Measurements from ENCODE around the gene LARP6.
"Not testable (repeated sequence)": the region's sequence is repeated elsewhere in the genome, so short reads cannot be mapped to it uniquely, and the experiment has no call there.

LARP6 gene

DNA sequence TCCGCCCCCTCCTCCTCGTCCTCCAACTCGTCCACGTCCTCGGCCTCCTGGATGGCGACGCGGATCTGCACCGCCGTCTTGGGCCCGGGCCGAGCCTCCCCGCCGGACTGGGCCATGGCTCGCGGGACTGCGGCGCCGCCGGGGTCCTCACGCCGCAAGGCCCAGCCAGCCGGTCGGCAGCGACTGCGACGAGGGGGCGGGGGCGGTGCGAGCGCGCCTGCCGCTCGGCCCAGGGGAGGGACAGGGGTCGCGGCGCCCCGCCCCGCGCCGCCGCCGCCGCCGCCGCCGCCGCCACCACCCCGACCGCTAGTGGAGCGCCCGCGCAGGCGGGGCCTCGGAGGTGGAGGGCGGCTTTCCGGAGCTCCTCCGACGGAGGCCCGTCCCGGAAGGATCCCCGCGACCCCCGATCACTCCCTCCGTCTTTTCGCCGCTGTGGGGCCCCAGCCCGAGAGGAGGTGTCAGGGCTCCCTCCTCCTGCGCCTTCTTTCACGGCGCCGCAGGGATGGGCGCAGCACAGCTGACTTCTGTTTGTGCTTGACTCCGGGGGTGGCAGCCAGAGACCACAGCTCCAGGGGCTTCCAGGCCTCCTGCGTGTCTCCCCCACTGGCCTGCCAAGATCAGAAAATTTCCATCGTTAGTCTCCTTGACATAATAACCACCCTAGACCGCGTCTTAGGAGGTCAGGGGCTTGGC is at the start of gene LARP6:
TSS of gene LARP6 (minus strand) at position 185 of the 693 bp plus-strand sequence. CDS start at position 116, 69 bp downstream.
- DNase-seq (ENCODE audit: low read depth in 2 of 2) = peak in 1 of 2 experiments; percentile 10

DNA sequence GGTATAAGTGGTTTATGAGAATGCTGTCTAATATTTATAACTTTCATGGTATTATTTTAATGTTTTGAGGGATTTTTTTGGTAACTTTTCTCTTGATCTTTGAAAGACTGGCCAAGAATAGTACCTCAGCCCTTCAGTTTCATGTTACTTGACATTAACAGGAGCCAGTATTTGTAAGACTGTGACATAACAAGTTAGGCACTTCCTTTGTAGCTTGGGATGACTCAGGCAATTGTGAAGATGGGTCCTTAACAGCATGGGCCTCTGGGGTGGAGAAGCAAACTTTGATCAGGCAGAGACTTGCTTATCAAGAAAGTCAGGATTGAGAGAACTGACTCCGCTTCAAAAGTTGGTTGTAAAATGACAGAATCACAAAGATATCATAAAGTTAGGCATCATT is 48.1 kb upstream of the LARP6 start:
- DNase-seq (ENCODE audit: low read depth in 2 of 2) = no peak

DNA sequence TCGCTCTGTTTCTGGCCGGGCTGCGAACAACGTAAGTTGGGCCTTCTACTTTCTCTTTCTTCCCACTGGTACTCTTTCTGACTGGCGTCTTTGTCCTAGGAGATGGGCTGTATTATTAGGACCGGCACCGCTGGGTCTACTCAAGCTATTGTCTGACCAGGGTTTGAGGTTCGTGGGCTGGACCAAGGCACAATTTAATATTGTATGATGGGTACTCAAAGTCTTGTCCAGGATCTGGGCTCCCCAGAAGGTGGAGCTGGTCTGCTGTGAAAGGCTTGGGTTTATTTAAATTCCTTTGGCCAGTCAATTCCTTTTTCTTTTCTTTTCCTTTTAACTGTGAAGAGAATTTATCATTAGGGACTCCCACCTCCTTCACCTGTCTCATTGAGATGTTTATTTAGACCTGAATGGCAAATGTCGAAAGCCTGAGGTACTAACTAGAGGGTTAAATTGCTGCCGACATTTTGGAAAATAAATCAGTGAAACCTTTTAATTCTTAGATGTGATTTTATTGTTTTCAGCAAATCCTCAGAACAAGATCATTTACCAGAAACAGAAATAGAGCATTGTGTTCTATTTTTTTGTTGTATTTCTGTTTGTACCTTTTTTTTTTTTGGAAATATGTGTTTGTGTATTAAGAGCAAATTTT is 39.1 kb upstream of the LARP6 start:
- DNase-seq (ENCODE audit: low read depth in 2 of 2) = no peak

DNA sequence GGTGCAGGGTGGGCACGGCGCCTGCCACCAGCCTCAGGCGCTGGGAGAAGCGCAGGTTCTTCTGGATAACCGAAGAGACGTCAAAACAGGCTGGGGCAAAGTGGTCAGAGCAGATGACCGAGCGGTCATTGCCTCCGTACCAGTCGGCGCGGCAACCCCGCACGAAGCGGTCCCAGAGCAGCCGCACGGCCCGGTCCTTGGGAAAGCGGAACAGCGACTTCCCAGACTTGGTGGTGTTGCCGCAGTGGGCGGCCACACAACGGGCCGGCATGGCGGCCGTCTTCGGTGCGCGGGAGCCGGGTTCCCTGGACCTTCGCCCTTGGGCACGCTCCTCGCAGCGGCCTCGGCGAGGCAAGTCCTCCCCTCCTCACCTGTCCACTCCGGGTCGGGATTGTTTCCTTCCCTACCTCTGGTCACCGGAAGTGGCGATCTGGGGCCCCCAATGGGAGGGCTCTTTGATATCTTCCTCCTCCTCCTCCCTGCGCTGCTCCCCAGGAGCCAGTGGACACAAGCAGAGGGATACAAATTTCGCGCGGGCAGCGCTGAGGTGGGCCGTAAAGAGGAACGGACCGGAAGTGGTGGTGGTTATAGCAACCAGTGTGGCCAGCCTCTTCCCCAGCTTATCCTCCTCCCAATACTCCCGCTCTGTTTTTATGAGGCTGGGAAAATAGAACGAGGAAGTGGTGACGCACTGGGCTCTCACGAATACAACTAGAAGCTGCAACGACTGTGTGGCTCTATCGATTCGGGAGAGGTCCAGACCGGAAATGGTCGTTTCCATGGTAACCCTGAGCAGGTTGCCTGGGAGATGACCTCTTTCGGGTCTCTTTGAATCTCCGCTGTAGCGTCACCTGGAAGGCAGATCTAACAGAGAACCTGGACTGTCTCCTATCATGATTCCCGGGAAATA is 38.3 kb upstream of the LARP6 start, which contains the start of the genes LRRC49 and THAP10:
TSS of gene LRRC49 (plus strand) at position 825 of the 910 bp plus-strand sequence. CDS start at position 894, 69 bp downstream.
TSS of gene THAP10 (minus strand) at position 432 of the 910 bp plus-strand sequence. CDS start at position 271, 161 bp downstream.
- DNase-seq (ENCODE audit: low read depth in 2 of 2) = peak in 1 of 2 experiments; percentile 49

DNA sequence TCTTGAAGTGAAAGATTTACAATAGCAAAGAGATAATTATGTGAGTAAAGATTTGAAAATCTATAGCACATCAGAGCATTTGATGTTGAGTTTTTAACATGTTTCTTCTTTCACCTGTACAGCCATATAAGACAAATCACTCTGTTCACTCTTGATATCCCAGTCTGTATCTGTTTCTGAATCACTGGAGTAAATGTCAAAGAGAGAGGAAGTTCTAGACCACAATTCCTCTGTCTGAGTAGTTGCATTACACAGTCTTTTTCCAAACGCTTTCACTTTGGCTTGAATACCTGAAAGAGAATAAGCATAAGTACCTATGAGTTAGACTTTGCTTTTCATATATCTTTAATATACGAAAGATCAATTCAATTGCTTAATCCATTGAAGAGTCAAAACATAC is 28.4 kb upstream of the LARP6 start:
- no peak for DNase-seq (ENCODE audit: low read depth in 2 of 2)

DNA sequence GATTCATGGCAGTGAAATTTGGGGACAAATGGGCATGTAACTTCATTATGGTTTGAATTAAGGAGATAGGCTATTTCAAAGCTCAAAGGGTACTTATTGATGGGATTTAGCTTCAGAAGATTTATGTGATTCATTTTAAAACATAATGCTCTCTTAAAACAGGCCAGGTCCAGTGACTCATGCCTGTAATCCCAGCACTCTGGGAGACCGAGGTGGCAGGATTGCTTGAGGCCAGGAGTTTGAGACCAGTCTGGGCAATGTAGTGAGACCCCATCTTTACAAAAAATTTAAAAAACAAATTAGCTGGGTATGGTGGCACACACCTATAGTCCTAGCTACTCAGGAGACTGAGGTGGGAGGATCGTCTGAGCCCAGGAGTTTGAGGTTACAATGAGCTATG is 26.8 kb upstream of the LARP6 start:
- DNase-seq (ENCODE audit: low read depth in 2 of 2) = no peak

DNA sequence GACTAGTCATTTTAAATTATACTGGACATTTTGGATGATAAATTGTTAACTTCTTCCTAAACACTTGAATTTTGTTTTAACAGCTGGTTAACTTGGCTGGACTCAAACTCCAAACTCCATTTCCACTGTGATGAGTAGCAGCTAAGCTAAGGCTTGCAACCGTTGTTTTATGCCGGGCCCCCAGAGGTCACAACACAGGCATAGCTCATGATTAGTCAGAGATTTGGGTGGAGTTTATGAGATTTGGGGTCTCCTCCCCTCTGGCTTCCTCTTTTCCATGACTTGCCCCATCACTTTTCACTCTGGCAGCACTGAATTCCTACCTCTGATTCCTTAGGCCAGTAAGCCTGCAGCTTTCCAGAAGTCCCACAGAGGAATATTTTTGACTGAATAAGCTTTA is 25.4 kb upstream of the LARP6 start:
- DNase-seq (ENCODE audit: low read depth in 2 of 2) = no peak

DNA sequence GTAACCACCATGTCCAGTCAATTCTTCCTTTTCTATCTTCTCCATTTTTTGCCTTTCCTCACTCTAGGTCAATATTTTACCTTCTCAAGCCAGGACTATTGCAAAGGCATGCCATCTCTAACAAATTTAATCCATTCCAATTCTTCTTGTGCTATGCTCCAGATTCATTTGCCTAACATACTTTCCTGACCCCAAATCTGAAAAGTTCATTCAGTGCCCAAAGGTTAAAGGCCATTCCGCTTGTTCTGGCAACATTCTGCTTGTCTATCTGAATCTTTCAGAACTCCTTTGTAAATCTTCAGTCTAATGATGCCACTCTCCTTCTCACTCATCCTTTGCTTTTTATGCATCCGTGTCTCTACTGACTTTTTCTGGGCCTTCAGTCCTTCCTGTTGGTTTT is 22.7 kb upstream of the LARP6 start:
- DNase-seq (ENCODE audit: low read depth in 2 of 2) = no peak

DNA sequence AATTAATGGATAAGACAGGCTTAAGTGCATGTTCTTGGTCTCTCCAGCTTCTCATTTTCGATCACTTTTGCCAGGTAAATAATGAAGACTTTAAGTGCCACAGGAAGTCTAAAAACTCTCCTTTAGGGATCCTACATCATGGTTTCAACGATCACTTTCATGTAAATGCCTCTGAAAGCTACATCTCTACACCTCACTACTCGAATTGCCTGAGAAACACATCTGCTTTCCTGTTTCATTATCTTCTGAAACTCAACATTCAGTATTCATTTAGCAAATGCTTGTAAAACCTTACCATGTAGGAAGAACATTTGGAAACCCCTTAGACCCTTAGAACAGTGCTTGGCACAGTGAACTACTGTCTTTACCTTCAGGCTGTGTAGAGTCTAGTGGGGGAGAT is 22.1 kb upstream of the LARP6 start:
- DNase-seq (ENCODE audit: low read depth in 2 of 2) = no peak

DNA sequence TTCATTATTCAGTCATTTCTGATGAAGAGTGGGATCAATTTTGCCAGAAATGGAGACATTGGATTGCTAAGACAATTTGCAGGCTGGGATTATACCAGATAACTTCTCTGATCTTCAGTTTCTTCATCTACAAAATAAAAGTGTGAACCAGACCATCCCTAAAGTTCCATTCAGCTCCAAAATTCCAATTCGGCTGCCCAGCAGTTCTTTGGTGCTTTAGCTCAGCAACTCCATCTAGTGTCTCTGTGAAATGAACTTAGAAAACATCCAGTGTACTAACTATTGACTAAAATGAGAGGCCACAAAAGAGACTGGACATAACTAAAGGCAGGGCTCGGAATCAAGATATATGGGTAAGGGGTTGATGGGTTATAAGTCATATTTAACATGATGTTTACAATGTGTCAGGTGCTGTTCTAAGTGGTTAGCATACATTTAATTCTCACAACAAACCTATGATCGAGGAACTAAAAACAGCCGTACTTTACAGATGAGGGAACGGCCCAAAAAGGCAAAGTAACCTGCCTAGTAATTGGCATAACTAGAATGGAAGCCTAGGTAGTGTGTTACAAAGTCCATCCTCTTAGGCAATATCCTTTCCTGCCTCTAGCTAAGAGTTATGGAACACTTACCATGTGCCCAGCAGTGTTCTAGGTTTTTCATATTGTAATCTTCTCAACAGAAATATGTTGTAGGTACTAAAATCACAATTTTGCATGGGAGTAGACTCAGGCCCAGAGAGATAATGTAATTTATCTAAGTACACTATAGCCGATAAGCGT is 21.2 kb upstream of the LARP6 start:
- DNase-seq (ENCODE audit: low read depth in 2 of 2) = no peak

DNA sequence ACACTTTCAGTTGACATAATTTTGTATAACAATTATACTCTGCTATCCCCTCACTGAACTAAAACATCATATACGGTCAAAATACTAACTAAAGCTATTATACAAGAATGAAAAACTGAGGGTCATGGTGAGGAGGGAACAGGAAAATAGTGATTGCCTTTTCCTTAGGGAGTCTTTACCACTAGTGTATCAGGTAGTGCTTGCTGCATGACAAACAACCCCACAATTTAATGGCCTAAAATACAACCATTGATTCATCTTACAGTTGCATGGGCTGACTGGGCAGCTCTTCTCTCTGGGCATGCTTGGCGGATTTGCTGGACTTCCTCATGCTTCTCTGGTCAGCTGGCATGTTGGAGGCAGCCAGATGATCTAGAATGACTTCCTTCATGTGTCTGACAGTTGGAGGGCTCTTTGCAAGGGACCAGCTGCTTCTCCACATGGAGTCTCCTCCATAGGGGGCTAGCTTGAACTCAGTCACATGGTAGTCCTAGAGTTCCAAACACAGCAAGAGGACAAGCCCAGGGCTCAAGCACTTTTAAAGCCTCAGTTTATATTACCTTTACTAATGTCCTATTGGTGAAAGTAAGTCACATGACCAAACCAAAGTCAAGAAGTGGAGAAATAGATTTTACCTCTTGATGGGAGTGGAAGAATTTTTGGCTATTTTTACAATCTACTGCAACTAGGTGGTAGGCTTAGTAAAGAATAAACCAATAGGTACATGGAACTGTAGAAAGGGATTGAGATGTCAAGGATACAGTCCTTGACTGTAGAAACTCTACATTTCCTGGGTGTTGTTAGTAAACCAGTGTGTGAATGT is 19.5 kb upstream of the LARP6 start:
- DNase-seq (ENCODE audit: low read depth in 2 of 2) = no peak

DNA sequence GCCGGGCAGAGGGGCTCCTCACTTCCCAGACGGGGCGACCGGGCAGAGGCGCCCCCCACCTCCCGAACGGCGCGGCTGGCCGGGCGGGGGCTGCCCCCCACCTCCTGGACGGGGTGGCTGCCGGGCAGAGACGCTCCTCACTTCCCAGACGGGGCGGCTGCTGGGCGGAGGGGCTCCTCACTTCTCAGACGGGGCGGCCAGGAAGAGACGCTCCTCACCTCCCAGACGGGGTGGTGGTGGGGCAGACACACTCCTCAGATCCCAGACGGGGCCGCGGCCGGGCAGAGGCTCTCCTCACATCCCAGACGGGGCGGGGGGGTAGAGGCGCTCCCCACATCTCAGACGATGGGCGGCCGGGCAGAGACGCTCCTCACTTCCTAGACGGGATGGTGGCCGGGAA is 17.5 kb upstream of the LARP6 start:
- not testable (repeated sequence) for DNase-seq (ENCODE audit: low read depth in 2 of 2)

DNA sequence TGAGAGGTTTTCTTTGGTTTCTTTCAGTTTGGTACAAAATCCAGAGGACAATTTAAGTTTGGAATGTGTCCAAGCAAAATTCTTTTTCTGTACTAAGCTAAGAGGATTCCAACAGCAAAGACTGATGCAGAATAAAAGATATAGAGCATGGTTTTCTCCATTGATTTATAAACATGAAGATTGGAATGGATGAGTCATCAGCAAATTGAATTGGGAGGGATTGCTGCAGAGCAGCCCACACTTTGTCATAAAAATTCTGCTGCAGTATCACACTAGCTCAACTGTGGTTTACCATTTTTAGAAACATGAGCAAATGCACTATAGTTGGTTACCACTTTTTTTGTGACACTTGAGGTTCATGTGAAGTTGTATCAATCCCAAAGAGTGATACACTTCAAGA is 16.1 kb upstream of the LARP6 start:
- DNase-seq (ENCODE audit: low read depth in 2 of 2) = no peak

DNA sequence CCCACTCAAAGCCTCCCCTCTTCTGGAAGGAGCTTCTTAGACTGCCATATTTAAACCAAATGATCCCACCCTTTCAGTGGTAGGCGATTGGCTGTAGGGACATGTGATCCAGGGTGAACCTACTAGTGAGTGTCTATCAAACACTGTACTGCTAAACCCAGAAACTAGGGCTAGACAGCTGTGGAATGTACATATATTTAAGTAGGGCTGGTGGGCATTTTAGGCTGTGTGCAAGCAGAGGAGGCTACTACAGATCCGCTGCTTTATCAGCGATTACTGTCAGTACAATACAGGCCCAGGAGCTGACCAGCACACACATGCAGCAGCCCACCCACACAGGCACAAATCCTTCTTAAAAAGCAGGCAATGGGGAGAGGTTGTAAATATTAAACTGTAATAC is 15.4 kb upstream of the LARP6 start:
- DNase-seq (ENCODE audit: low read depth in 2 of 2) = no peak

DNA sequence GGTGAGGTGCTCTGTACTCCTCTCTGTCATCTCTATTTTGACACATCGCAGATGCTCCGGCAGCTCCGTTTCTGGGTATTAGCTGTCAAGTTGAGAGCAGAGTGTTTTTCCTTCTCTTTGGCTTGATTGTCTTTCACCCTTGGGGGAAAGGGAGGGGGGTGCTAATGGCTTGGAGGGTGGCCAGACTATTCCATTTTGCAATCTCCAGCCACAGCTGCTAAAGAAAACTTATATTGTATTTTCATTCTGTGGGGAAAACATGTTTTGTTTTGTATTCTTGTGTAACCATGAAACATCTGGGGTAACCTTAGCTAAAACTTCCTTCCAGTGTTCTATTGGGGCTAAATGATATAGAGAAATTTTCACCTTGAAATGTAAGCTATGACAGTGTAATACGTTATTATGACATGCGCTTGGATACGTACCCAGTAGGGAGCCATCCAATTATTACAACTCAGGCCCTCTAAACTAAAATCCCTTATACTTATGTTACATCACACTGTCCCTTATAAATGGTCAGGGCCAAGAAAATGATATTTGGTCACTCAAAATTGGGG is 14.0 kb upstream of the LARP6 start:
- no peak for DNase-seq (ENCODE audit: low read depth in 2 of 2)

DNA sequence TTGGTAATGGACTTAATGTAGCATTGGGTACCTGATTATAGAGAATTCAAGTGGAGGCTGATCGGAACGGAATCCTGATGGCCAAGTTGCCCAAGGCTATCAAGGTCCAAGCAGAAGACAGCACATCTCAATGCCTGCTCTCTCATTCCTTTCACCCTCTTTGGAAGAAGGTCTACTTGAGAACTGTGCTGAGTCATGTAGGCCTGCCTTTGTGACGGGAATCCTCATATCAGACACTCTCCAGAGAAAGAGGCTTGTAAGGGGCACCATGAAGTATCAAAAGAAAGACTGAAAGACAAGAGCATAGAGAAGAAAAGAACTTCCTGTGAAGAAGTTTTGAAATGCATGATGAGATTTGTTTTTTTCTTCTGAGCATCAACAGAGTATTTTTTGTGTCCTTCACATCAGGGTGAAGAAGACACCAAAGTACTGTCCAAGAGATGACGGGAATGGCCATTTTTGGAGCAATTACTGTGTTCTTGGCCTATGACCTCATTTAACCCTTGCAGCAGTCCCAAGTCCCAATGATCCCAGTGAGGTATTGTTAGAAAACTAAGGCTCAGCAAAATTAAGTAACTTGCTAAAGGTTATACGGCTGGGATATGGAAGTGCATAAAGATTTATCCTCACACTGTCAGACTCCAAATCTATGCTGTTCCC is 13.2 kb upstream of the LARP6 start:
- no peak for DNase-seq (ENCODE audit: low read depth in 2 of 2)

DNA sequence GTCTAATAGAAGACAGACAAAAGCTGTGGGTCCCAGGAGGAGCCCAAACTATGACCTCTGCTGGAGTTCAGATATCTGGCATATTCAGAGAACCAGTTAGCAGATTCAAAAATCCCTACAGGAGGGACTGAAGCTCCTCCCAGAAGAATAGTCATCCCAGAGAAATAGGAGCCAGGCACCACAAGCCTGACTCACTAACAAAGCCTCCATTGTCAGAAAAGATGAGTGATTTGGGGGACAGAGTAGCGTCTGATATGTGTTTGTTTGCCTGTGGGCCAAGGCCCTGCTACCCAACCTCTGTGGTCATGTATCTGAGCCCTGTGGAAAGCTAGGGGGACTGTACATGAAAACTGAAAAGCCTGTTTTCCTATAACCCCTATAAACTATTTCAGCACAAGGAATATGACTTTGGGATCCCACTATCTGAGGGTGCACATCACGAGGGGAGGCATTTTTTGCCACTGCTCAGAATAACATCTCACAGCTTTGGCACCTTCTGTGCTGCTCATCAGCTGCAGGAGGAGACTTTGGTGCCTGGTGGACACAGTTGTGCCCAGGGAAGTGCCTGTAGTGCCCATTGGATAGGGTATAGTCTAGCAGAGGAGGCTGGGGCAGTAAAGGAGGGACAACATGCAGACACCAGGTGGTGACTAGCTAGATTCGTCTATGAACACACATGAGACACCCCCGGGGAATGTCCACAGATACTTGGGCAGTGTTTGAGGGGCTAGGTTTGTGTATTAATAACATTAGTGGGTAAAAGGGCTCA is 9.7 kb upstream of the LARP6 start:
- no peak for DNase-seq (ENCODE audit: low read depth in 2 of 2)

DNA sequence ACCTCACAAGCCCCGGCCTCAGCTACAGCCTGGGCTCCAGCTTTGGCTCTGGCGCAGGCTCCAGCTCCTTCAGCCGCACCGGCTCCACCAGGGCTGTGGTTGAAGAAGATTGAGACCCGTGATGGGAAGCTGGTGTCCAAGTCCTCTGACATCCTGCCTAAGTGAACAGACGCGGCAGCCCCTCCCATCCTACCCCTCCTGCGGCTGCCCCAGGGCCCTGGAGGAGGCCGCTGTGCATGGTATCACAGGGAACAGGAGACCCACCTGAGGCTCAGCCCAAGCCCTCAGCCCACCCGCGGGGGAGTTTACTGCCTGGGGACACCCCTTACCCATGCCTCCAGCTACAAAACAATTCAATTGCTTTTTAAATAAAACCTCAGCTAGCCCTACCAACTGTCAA is 6.0 kb upstream of the LARP6 start:
- no peak for DNase-seq (ENCODE audit: low read depth in 2 of 2)

DNA sequence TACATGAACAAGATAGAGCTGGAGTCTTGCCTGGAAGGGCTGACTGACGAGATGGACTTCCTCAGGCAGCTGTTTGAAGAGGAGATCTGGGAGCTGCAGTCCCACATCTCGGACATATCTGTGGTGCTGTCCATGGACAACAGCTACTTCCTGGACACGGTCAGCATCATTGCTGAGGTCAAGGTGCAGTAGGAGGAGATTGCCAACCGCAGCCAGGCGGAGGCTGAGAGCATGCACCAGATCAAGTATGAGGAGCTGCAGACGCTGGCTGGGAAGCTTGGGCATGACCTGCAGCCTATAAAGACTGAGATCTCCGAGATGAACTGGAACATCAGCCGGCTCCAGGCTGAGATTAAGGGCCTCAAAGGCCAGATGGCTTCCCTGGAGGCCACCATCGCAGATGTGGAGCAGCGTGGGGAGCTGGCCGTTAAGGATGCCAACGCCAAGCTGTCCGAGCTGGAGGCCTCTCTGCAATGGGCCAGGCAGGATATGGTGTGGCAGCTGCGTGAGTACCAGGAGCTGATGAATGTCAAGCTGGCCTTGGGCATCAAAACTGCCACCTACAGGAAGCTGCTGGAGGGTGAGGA is 5.5 kb upstream of the LARP6 start:
- no peak for DNase-seq (ENCODE audit: low read depth in 2 of 2)
